Measurements from ENCODE around the gene KLHL36. TPM values are rescaled to one million over a fixed set of nuclear protein-coding genes. Genes with fewer than 3 reads are reported as not detected.
"Not testable (repeated sequence)": the region's sequence is repeated elsewhere in the genome, so short reads cannot be mapped to it uniquely, and the experiment has no call there.

Gene KLHL36
- total and polyA plus RNA-seq, 9 donors: 9.8 to 18.8 (median 13.2) TPM

GRCh38 chr16:84629580-84629979 lies 18.7 kb upstream of the KLHL36 start:
- Histone ChIP-seq H3K36me3 (ENCODE audit: control insufficient read depth, insufficient read depth, low read length) (no peaks in the 10 kb centered on the region), H3K4me1 (ENCODE audit: control insufficient read depth, insufficient read depth, low read length) (peaks cover 7% of the 10 kb centered on the region), H3K4me3 (ENCODE audit: low read length) (no peak overlapping the region), H3K27ac (ENCODE audit: low read length) (no peak overlapping the region), H3K9me3 (replicated peaks; ENCODE audit: control insufficient read depth, low read depth, low read length) (no peaks in the 10 kb centered on the region), H3K27me3 (ENCODE audit: control insufficient read depth, insufficient read depth, low read length) (peaks cover 4% of the 10 kb centered on the region)
- WGBS (ENCODE audit: insufficient coverage): 64% methylated on average over 10 of the region's 10 CpGs
- no peak for DNase-seq

- Histone ChIP-seq H3K36me3 (ENCODE audit: control insufficient read depth, insufficient read depth, low read length) (no peaks in the 10 kb centered on the region), H3K27me3 (ENCODE audit: control insufficient read depth, insufficient read depth, low read length) (peaks cover 4% of the 10 kb centered on the region), H3K4me1 (ENCODE audit: control insufficient read depth, insufficient read depth, low read length) (peaks cover 7% of the 10 kb centered on the region), H3K4me3 (ENCODE audit: low read length) (no peak overlapping the region), H3K9me3 (replicated peaks; ENCODE audit: control insufficient read depth, low read depth, low read length) (no peaks in the 10 kb centered on the region), H3K27ac (ENCODE audit: low read length) (no peak overlapping the region)
- 100% methylated on average over 1 of the region's 5 CpGs for whole genome bisulfite sequencing (ENCODE audit: insufficient coverage)
- no peak for DNase-seq
Observed at GRCh38 chr16:84630009-84630408, 18.3 kb upstream of the KLHL36 start.

- Histone ChIP-seq H3K27ac (ENCODE audit: low read length) (no peak overlapping the region), H3K9me3 (replicated peaks; ENCODE audit: control insufficient read depth, low read depth, low read length) (no peaks in the 10 kb centered on the region), H3K4me1 (ENCODE audit: control insufficient read depth, insufficient read depth, low read length) (peaks cover 7% of the 10 kb centered on the region), H3K4me3 (ENCODE audit: low read length) (no peak overlapping the region), H3K27me3 (ENCODE audit: control insufficient read depth, insufficient read depth, low read length) (peaks cover 4% of the 10 kb centered on the region), H3K36me3 (ENCODE audit: control insufficient read depth, insufficient read depth, low read length) (no peaks in the 10 kb centered on the region)
- WGBS (ENCODE audit: insufficient coverage): 93% methylated on average over 9 of the region's 16 CpGs
- DNase-seq: no peak
Observed at GRCh38 chr16:84630446-84631152, 17.7 kb upstream of the KLHL36 start.

GRCh38 chr16:84631153-84631466 lies 17.2 kb upstream of the KLHL36 start:
- no peak for DNase-seq
- H3K4me1 ChIP-seq (ENCODE audit: control insufficient read depth, insufficient read depth, low read length): peaks cover 7% of the 10 kb centered on the region
- H3K9me3 ChIP-seq (replicated peaks; ENCODE audit: control insufficient read depth, low read depth, low read length): no peaks in the 10 kb centered on the region
- WGBS (ENCODE audit: insufficient coverage): 50% methylated on average over 1 of the region's 4 CpGs
- H3K4me3 ChIP-seq (ENCODE audit: low read length): no peak overlapping the region
- H3K27me3 ChIP-seq (ENCODE audit: control insufficient read depth, insufficient read depth, low read length): peaks cover 4% of the 10 kb centered on the region
- H3K36me3 ChIP-seq (ENCODE audit: control insufficient read depth, insufficient read depth, low read length): no peaks in the 10 kb centered on the region
- no peak overlapping the region for H3K27ac ChIP-seq (ENCODE audit: low read length)

GRCh38 chr16:84631886-84632285 lies 16.4 kb upstream of the KLHL36 start:
- no peak overlapping the region for H3K4me3 ChIP-seq (ENCODE audit: low read length)
- 78% methylated on average over 3 of the region's 6 CpGs for WGBS (ENCODE audit: insufficient coverage)
- no peak overlapping the region for H3K27ac ChIP-seq (ENCODE audit: low read length)
- no peaks in the 10 kb centered on the region for H3K9me3 ChIP-seq (replicated peaks; ENCODE audit: control insufficient read depth, low read depth, low read length)
- peaks cover 4% of the 10 kb centered on the region for H3K27me3 ChIP-seq (ENCODE audit: control insufficient read depth, insufficient read depth, low read length)
- H3K36me3 ChIP-seq (ENCODE audit: control insufficient read depth, insufficient read depth, low read length): no peaks in the 10 kb centered on the region
- peaks cover 7% of the 10 kb centered on the region for H3K4me1 ChIP-seq (ENCODE audit: control insufficient read depth, insufficient read depth, low read length)
- DNase-seq: no peak

GRCh38 chr16:84632862-84633261 lies 15.4 kb upstream of the KLHL36 start:
- not testable (repeated sequence) for H3K9me3 ChIP-seq (replicated peaks; ENCODE audit: control insufficient read depth, low read depth, low read length); DNase-seq; H3K27me3 ChIP-seq (ENCODE audit: control insufficient read depth, insufficient read depth, low read length); H3K27ac ChIP-seq (ENCODE audit: low read length); H3K4me3 ChIP-seq (ENCODE audit: low read length); H3K36me3 ChIP-seq (ENCODE audit: control insufficient read depth, insufficient read depth, low read length)
- peaks cover 10% of the 10 kb centered on the region for H3K4me1 ChIP-seq (ENCODE audit: control insufficient read depth, insufficient read depth, low read length)
- 100% methylated on average over 3 of the region's 7 CpGs for WGBS (ENCODE audit: insufficient coverage)

GRCh38 chr16:84633622-84634021 lies 14.7 kb upstream of the KLHL36 start:
- Histone ChIP-seq H3K27me3 (ENCODE audit: control insufficient read depth, insufficient read depth, low read length) (peaks cover 3% of the 10 kb centered on the region), H3K36me3 (ENCODE audit: control insufficient read depth, insufficient read depth, low read length) (no peaks in the 10 kb centered on the region), H3K4me3 (ENCODE audit: low read length) (no peak overlapping the region), H3K27ac (ENCODE audit: low read length) (no peak overlapping the region), H3K9me3 (replicated peaks; ENCODE audit: control insufficient read depth, low read depth, low read length) (no peaks in the 10 kb centered on the region), H3K4me1 (ENCODE audit: control insufficient read depth, insufficient read depth, low read length) (peaks cover 10% of the 10 kb centered on the region)
- 24% methylated on average over 9 of the region's 9 CpGs for WGBS (ENCODE audit: insufficient coverage)
- peak; percentile 80 for DNase-seq

GRCh38 chr16:84635702-84636101 lies 12.6 kb upstream of the KLHL36 start:
- 69% methylated on average over 2 of the region's 8 CpGs for WGBS (ENCODE audit: insufficient coverage)
- Histone ChIP-seq H3K4me3 (ENCODE audit: low read length) (no peak overlapping the region), H3K27ac (ENCODE audit: low read length) (no peak overlapping the region), H3K36me3 (ENCODE audit: control insufficient read depth, insufficient read depth, low read length) (no peaks in the 10 kb centered on the region), H3K9me3 (replicated peaks; ENCODE audit: control insufficient read depth, low read depth, low read length) (no peaks in the 10 kb centered on the region), H3K27me3 (ENCODE audit: control insufficient read depth, insufficient read depth, low read length) (no peaks in the 10 kb centered on the region), H3K4me1 (ENCODE audit: control insufficient read depth, insufficient read depth, low read length) (peaks cover 14% of the 10 kb centered on the region)
- DNase-seq: no peak

- H3K27ac ChIP-seq (ENCODE audit: low read length): no peak overlapping the region
- H3K27me3 ChIP-seq (ENCODE audit: control insufficient read depth, insufficient read depth, low read length): no peaks in the 10 kb centered on the region
- H3K4me1 ChIP-seq (ENCODE audit: control insufficient read depth, insufficient read depth, low read length): peaks cover 28% of the 10 kb centered on the region
- no peaks in the 10 kb centered on the region for H3K9me3 ChIP-seq (replicated peaks; ENCODE audit: control insufficient read depth, low read depth, low read length)
- H3K36me3 ChIP-seq (ENCODE audit: control insufficient read depth, insufficient read depth, low read length): no peaks in the 10 kb centered on the region
- whole genome bisulfite sequencing (ENCODE audit: insufficient coverage): 70% methylated on average over 3 of the region's 4 CpGs
- H3K4me3 ChIP-seq (ENCODE audit: low read length): no peak overlapping the region
- DNase-seq: no peak
Observed at GRCh38 chr16:84637709-84638108, 10.6 kb upstream of the KLHL36 start.

- H3K27ac ChIP-seq (ENCODE audit: low read length): no peak overlapping the region
- no peak overlapping the region for H3K4me3 ChIP-seq (ENCODE audit: low read length)
- DNase-seq: no peak
- peaks cover 32% of the 10 kb centered on the region for H3K4me1 ChIP-seq (ENCODE audit: control insufficient read depth, insufficient read depth, low read length)
- H3K27me3 ChIP-seq (ENCODE audit: control insufficient read depth, insufficient read depth, low read length): no peaks in the 10 kb centered on the region
- WGBS (ENCODE audit: insufficient coverage): 89% methylated on average over 5 of the region's 8 CpGs
- no peaks in the 10 kb centered on the region for H3K36me3 ChIP-seq (ENCODE audit: control insufficient read depth, insufficient read depth, low read length)
- no peaks in the 10 kb centered on the region for H3K9me3 ChIP-seq (replicated peaks; ENCODE audit: control insufficient read depth, low read depth, low read length)
Observed at GRCh38 chr16:84638231-84638806, 10.0 kb upstream of the KLHL36 start.
